ENCODE measurements around the gene FRMD8.

The FRMD8 gene

GRCh38 chr11:65434667-65435410, 48.4 kb downstream of the FRMD8 start:
- TF ChIP-seq CTCF (IDR thresholded peaks at IDR 0.05; ENCODE audit: unreplicated experiment in 3 of 3) = no peak
- Mint-ChIP-seq H3K4me1 (peaks cover 13% of the 10 kb centered on the region), H3K36me3 (ENCODE audit: low read depth) (peaks cover 55% of the 10 kb centered on the region), H3K27ac (no peak overlapping the region), H3K27me3 (ENCODE audit: low read depth) (no peaks in the 10 kb centered on the region), H3K4me3 (no peak overlapping the region), H3K9me3 (no peaks in the 10 kb centered on the region)

GRCh38 chr11:65435411-65435931, 49.0 kb downstream of the FRMD8 start:
- Mint-ChIP-seq H3K27ac (no peak overlapping the region), H3K4me3 (no peak overlapping the region), H3K9me3 (no peaks in the 10 kb centered on the region), H3K36me3 (ENCODE audit: low read depth) (peaks cover 55% of the 10 kb centered on the region), H3K27me3 (ENCODE audit: low read depth) (no peaks in the 10 kb centered on the region), H3K4me1 (peaks cover 6% of the 10 kb centered on the region)
- TF ChIP-seq CTCF (IDR thresholded peaks at IDR 0.05; ENCODE audit: unreplicated experiment in 3 of 3) = no peak

- Mint-ChIP-seq H3K36me3 (ENCODE audit: low read depth) (peaks cover 56% of the 10 kb centered on the region), H3K4me1 (peaks cover 1% of the 10 kb centered on the region), H3K9me3 (no peaks in the 10 kb centered on the region), H3K4me3 (no peak overlapping the region), H3K27me3 (ENCODE audit: low read depth) (no peaks in the 10 kb centered on the region), H3K27ac (no peak overlapping the region)
- TF ChIP-seq CTCF (IDR thresholded peaks at IDR 0.05; ENCODE audit: unreplicated experiment in 3 of 3) = no peak
These were observed 49.6 kb downstream of the FRMD8 start for GRCh38 chr11:65435981-65436411.

- Mint-ChIP-seq H3K27me3 (ENCODE audit: low read depth) (no peaks in the 10 kb centered on the region), H3K4me1 (peaks cover under 1% of the 10 kb centered on the region), H3K27ac (no peak overlapping the region), H3K36me3 (ENCODE audit: low read depth) (peaks cover 57% of the 10 kb centered on the region), H3K9me3 (no peaks in the 10 kb centered on the region), H3K4me3 (no peak overlapping the region)
- TF ChIP-seq CTCF (IDR thresholded peaks at IDR 0.05; ENCODE audit: unreplicated experiment in 3 of 3) = no peak
These were observed 50.1 kb downstream of the FRMD8 start for GRCh38 chr11:65436412-65437032.

GRCh38 chr11:65437436-65438227, 51.2 kb downstream of the FRMD8 start:
- H3K27me3 Mint-ChIP-seq (ENCODE audit: low read depth) = no peaks in the 10 kb centered on the region
- no peak overlapping the region for H3K27ac Mint-ChIP-seq
- peaks cover 64% of the 10 kb centered on the region for H3K36me3 Mint-ChIP-seq (ENCODE audit: low read depth)
- no peak for TF ChIP-seq CTCF (IDR thresholded peaks at IDR 0.05; ENCODE audit: unreplicated experiment in 3 of 3)
- peaks cover 6% of the 10 kb centered on the region for H3K4me1 Mint-ChIP-seq
- H3K9me3 Mint-ChIP-seq = no peaks in the 10 kb centered on the region
- no peak overlapping the region for H3K4me3 Mint-ChIP-seq
